ENCODE results near the gene CEMIP.

CEMIP gene

DNA sequence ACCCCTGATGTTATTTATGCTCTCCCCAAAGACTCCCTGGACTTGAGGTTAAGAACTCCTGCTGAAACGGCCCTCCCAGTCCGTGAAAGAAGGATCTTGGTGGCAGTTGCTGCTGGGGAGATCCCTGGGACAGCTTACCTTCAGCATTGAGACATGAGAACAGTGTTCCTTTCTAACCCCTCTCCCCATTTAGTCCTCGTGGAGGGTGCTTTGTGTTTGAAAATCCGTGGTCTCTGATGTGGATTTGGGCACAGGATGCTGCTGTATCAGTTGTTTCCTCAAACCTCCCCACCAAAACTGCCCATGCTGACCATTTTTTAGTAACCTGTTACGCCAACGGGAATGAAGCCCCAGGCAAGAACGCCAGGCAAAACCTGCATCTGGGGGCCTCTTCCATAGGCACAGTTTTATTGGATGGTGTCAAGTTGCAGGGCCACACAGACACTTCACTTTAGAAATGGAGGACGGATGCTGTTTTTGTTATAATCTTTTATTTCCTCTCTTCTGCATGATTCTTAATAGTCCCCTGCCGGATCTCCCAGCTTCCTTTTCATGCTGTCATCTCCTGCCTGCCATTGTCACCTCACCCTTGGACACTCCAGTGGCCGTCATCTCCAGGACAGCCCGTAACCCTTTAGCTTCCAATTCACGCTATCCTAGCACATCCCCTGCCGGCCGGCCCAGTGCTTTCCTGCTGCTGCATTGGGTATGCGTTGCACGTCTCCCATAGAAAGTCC, 31.7 kb upstream of the CEMIP start:
- Histone ChIP-seq H3K27ac (ENCODE audit: low read depth, low read length) (no peak overlapping the region), H3K4me3 (ENCODE audit: insufficient read depth, low read length, poor library complexity, severe bottlenecking) (no peak overlapping the region), H4K20me1 (ENCODE audit: low read depth, low read length) (no peaks in the 10 kb centered on the region), H2AFZ (ENCODE audit: low read depth, low read length, severe bottlenecking) (no peak overlapping the region), H3K9ac (ENCODE audit: low read length) (no peak overlapping the region), H3K4me2 (ENCODE audit: low read depth, low read length, poor library complexity, severe bottlenecking) (no peak overlapping the region), H3K9me3 (ENCODE audit: insufficient read depth, low read length) (no peaks in the 10 kb centered on the region), H3F3A (ENCODE audit: insufficient read depth) (no peaks in the 10 kb centered on the region), H3K79me2 (ENCODE audit: insufficient read depth, low read length) (no peaks in the 10 kb centered on the region), H3K36me3 (ENCODE audit: low read length) (no peaks in the 10 kb centered on the region), H3K9me2 (replicated peaks; ENCODE audit: insufficient read depth, low read length) (no peaks in the 10 kb centered on the region), H3K27me3 (ENCODE audit: low read length) (no peaks in the 10 kb centered on the region)
- no peak for TF ChIP-seq EZH2phosphoT487 (conservative IDR thresholded peaks at IDR 0.05; ENCODE audit: low read length)
- TF ChIP-seq, protein P1, sequence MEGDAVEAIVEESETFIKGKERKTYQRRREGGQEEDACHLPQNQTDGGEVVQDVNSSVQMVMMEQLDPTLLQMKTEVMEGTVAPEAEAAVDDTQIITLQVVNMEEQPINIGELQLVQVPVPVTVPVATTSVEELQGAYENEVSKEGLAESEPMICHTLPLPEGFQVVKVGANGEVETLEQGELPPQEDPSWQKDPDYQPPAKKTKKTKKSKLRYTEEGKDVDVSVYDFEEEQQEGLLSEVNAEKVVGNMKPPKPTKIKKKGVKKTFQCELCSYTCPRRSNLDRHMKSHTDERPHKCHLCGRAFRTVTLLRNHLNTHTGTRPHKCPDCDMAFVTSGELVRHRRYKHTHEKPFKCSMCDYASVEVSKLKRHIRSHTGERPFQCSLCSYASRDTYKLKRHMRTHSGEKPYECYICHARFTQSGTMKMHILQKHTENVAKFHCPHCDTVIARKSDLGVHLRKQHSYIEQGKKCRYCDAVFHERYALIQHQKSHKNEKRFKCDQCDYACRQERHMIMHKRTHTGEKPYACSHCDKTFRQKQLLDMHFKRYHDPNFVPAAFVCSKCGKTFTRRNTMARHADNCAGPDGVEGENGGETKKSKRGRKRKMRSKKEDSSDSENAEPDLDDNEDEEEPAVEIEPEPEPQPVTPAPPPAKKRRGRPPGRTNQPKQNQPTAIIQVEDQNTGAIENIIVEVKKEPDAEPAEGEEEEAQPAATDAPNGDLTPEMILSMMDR (IDR thresholded peaks at IDR 0.05; ENCODE audit: insufficient read depth, low read length, poor library complexity, severe bottlenecking): no peak

DNA sequence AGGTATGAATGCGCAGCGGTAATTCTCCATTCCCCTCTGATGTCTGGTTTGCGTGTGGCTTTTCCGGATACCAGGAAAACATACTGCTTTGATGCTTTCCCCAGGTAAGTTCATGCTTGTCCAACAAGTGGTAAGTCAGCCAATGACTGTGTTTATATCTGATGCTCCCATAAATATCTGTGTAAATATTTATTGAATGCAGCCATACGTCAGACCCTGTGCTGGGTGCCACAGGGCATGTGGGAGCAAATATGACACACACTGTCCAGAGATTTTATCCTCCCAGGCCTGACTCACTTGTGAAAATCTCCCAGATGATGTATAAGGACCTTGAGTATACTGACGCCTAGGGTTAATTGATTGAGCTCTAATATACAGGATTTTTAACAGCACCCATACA, 29.6 kb upstream of the CEMIP start:
- Histone ChIP-seq H4K20me1 (ENCODE audit: low read depth, low read length) (no peaks in the 10 kb centered on the region), H3K9me2 (replicated peaks; ENCODE audit: insufficient read depth, low read length) (no peaks in the 10 kb centered on the region), H3K27me3 (ENCODE audit: low read length) (no peaks in the 10 kb centered on the region), H3F3A (ENCODE audit: insufficient read depth) (no peaks in the 10 kb centered on the region), H3K36me3 (ENCODE audit: low read length) (no peaks in the 10 kb centered on the region), H3K27ac (ENCODE audit: low read depth, low read length) (no peak overlapping the region), H2AFZ (ENCODE audit: low read depth, low read length, severe bottlenecking) (no peak overlapping the region), H3K9me3 (ENCODE audit: insufficient read depth, low read length) (no peaks in the 10 kb centered on the region), H3K4me2 (ENCODE audit: low read depth, low read length, poor library complexity, severe bottlenecking) (no peak overlapping the region), H3K4me3 (ENCODE audit: insufficient read depth, low read length, poor library complexity, severe bottlenecking) (no peak overlapping the region), H3K79me2 (ENCODE audit: insufficient read depth, low read length) (no peaks in the 10 kb centered on the region), H3K9ac (ENCODE audit: low read length) (no peak overlapping the region)
- TF ChIP-seq, protein P1 (IDR thresholded peaks at IDR 0.05; ENCODE audit: insufficient read depth, low read length, poor library complexity, severe bottlenecking): no peak
- no peak for TF ChIP-seq EZH2phosphoT487 (conservative IDR thresholded peaks at IDR 0.05; ENCODE audit: low read length)

DNA sequence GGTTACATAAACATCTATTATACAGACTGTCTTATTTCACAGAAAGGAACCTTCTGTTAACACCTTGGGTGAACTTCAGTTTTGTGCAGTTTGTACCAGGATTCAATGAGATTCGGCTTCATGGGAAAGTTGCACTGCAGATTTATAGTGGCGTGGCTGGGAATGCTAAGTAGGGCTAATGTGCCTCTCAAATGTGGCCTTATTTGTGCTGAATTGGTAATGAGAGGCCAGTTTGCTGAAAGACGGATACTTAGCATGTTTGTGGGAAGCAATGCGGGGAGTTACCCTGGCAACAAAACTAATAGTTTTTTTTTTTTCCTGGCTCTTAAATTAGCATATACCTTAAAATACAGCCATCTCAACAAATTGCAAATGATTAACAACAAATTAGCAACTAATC, 28.6 kb upstream of the CEMIP start:
- TF ChIP-seq EZH2phosphoT487 (conservative IDR thresholded peaks at IDR 0.05; ENCODE audit: low read length): no peak
- TF ChIP-seq, protein P1 (IDR thresholded peaks at IDR 0.05; ENCODE audit: insufficient read depth, low read length, poor library complexity, severe bottlenecking): no peak
- H3K4me3 ChIP-seq (ENCODE audit: insufficient read depth, low read length, poor library complexity, severe bottlenecking): no peak overlapping the region

More for the DNA sequence above, 28.6 kb upstream of the CEMIP start:
- Histone ChIP-seq H2AFZ (ENCODE audit: low read depth, low read length, severe bottlenecking) (no peak overlapping the region), H3K4me2 (ENCODE audit: low read depth, low read length, poor library complexity, severe bottlenecking) (no peak overlapping the region), H3K9me2 (replicated peaks; ENCODE audit: insufficient read depth, low read length) (no peaks in the 10 kb centered on the region), H4K20me1 (ENCODE audit: low read depth, low read length) (no peaks in the 10 kb centered on the region), H3K79me2 (ENCODE audit: insufficient read depth, low read length) (no peaks in the 10 kb centered on the region), H3K9me3 (ENCODE audit: insufficient read depth, low read length) (no peaks in the 10 kb centered on the region), H3K36me3 (ENCODE audit: low read length) (no peaks in the 10 kb centered on the region), H3K27me3 (ENCODE audit: low read length) (no peaks in the 10 kb centered on the region), H3F3A (ENCODE audit: insufficient read depth) (no peaks in the 10 kb centered on the region), H3K9ac (ENCODE audit: low read length) (no peak overlapping the region), H3K27ac (ENCODE audit: low read depth, low read length) (no peak overlapping the region)

Measured in SU-DHL-6 (cell line).